ENCODE results near the gene MBD3L2B.

GRCh38 chr19:7010722-7011593, 10.3 kb downstream of the MBD3L2B start:
- TF ChIP-seq EZH2 (IDR thresholded peaks at IDR 0.05; ENCODE audit: low read depth, unreplicated experiment): no peak
- TF ChIP-seq, protein P1, sequence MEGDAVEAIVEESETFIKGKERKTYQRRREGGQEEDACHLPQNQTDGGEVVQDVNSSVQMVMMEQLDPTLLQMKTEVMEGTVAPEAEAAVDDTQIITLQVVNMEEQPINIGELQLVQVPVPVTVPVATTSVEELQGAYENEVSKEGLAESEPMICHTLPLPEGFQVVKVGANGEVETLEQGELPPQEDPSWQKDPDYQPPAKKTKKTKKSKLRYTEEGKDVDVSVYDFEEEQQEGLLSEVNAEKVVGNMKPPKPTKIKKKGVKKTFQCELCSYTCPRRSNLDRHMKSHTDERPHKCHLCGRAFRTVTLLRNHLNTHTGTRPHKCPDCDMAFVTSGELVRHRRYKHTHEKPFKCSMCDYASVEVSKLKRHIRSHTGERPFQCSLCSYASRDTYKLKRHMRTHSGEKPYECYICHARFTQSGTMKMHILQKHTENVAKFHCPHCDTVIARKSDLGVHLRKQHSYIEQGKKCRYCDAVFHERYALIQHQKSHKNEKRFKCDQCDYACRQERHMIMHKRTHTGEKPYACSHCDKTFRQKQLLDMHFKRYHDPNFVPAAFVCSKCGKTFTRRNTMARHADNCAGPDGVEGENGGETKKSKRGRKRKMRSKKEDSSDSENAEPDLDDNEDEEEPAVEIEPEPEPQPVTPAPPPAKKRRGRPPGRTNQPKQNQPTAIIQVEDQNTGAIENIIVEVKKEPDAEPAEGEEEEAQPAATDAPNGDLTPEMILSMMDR (conservative IDR thresholded peaks at IDR 0.05; ENCODE audit: low read depth in 2 of 2): no peak
- no peak for TF ChIP-seq ZNF114 (CRISPR knock-in tag; IDR thresholded peaks at IDR 0.05)
- no peak for TF ChIP-seq JUNB (IDR thresholded peaks at IDR 0.05; ENCODE audit: unreplicated experiment)
- TF ChIP-seq CREB1 (CRISPR knock-in tag; IDR thresholded peaks at IDR 0.05; ENCODE audit: low read depth): no peak
- TF ChIP-seq, protein P2, sequence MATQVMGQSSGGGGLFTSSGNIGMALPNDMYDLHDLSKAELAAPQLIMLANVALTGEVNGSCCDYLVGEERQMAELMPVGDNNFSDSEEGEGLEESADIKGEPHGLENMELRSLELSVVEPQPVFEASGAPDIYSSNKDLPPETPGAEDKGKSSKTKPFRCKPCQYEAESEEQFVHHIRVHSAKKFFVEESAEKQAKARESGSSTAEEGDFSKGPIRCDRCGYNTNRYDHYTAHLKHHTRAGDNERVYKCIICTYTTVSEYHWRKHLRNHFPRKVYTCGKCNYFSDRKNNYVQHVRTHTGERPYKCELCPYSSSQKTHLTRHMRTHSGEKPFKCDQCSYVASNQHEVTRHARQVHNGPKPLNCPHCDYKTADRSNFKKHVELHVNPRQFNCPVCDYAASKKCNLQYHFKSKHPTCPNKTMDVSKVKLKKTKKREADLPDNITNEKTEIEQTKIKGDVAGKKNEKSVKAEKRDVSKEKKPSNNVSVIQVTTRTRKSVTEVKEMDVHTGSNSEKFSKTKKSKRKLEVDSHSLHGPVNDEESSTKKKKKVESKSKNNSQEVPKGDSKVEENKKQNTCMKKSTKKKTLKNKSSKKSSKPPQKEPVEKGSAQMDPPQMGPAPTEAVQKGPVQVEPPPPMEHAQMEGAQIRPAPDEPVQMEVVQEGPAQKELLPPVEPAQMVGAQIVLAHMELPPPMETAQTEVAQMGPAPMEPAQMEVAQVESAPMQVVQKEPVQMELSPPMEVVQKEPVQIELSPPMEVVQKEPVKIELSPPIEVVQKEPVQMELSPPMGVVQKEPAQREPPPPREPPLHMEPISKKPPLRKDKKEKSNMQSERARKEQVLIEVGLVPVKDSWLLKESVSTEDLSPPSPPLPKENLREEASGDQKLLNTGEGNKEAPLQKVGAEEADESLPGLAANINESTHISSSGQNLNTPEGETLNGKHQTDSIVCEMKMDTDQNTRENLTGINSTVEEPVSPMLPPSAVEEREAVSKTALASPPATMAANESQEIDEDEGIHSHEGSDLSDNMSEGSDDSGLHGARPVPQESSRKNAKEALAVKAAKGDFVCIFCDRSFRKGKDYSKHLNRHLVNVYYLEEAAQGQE (IDR thresholded peaks at IDR 0.05; ENCODE audit: unreplicated experiment): no peak
- no peak for TF ChIP-seq POLR2AphosphoS5 (IDR thresholded peaks at IDR 0.05; ENCODE audit: low read depth)
- TF ChIP-seq EZH2phosphoT487 (IDR thresholded peaks at IDR 0.05; ENCODE audit: unreplicated experiment): no peak
- TF ChIP-seq, protein P3, sequence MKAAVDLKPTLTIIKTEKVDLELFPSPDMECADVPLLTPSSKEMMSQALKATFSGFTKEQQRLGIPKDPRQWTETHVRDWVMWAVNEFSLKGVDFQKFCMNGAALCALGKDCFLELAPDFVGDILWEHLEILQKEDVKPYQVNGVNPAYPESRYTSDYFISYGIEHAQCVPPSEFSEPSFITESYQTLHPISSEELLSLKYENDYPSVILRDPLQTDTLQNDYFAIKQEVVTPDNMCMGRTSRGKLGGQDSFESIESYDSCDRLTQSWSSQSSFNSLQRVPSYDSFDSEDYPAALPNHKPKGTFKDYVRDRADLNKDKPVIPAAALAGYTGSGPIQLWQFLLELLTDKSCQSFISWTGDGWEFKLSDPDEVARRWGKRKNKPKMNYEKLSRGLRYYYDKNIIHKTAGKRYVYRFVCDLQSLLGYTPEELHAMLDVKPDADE (IDR thresholded peaks at IDR 0.05): no peak
